ENCODE measurements around the gene GIPC1. TPM values are rescaled to one million over a fixed set of nuclear protein-coding genes. Genes with fewer than 3 reads are reported as not detected.

GIPC1 gene
- polyA plus RNA-seq, 2 of the 4 experiments (the other 2 are of a cell fraction), result 52.9 to 86.4 TPM

GRCh38 chr19:14476673-14477401 is 19.1 kb downstream of the GIPC1 start:
- DNase-seq (ENCODE audit: low read depth in 1 of 2, low spot score in 1 of 2) (peak; percentile 65 to 73), ATAC-seq (peak; percentile 47 to 58; a peak in 5 of 6 replicates), FAIRE-seq (no peak)
- Histone ChIP-seq H3K27ac (peak overlapping the region; percentile 40 to 84; a peak in 4 of 6 replicates), H3K9me3 (no peaks in the 10 kb centered on the region), H3K4me1 (peaks cover 34% of the 10 kb centered on the region), H3K4me2 (peak overlapping the region; percentile 61), H3K4me3 (no peak overlapping the region)
- ChIA-PET POLR2A (interaction anchor here (0.8 kb wide), 1 partner anchor 66 kb away, joined by 3 read pairs; no protein-coding TSS in a partner anchor), CTCF (interaction anchor here (1.2 to 1.6 kb wide), 2 partner anchors 10 to 62 kb away, joined by 4 read pairs; no protein-coding TSS in a partner anchor)
- 55% methylated on average over 21 of the region's 26 CpGs for WGBS (ENCODE audit: missing lambda C conversion rate)
- TF ChIP-seq CEBPB (IDR thresholded peaks at IDR 0.05) (peak in 1 of 2 experiments; percentile 40; a peak in 1 of 4 replicates), CBX8 (IDR thresholded peaks at IDR 0.05) (no peak), REST (IDR thresholded peaks at IDR 0.05) (no peak), JUN (IDR thresholded peaks at IDR 0.05) (no peak), PBX3 (IDR thresholded peaks at IDR 0.05) (no peak), KDM1A (IDR thresholded peaks at IDR 0.05; ENCODE audit: low read depth) (no peak)

- ATAC-seq, result no peak
- H3K9me3 ChIP-seq, result no peaks in the 10 kb centered on the region
- ChIA-PET CTCF (interaction anchor here (1.2 kb wide), 2 partner anchors 10 to 11 kb away, joined by 3 to 4 read pairs; no protein-coding TSS in a partner anchor), POLR2A (interaction anchor here (0.8 kb wide), 1 partner anchor 66 kb away, joined by 3 read pairs; no protein-coding TSS in a partner anchor)
- FAIRE-seq, result no peak
- no peak for DNase-seq (ENCODE audit: low read depth in 1 of 2, low spot score in 1 of 2)
- no peak overlapping the region for H3K4me3 ChIP-seq
- TF ChIP-seq NFE2L2 (conservative IDR thresholded peaks at IDR 0.05; ENCODE audit: low read length) (no peak), ZC3H11A (IDR thresholded peaks at IDR 0.05) (no peak), HOXA7 (CRISPR knock-in tag; IDR thresholded peaks at IDR 0.05) (no peak), USF2 (IDR thresholded peaks at IDR 0.05) (no peak)
- 74% methylated on average over 3 of the region's 7 CpGs for WGBS (ENCODE audit: missing lambda C conversion rate)
- H3K4me2 ChIP-seq, result peak overlapping the region; percentile 61
- peak overlapping the region; percentile 38 to 84; a peak in 3 of 6 replicates for H3K27ac ChIP-seq
- H3K4me1 ChIP-seq, result peaks cover 35% of the 10 kb centered on the region
Measured at GRCh38 chr19:14476327-14476672, 19.6 kb downstream of the GIPC1 start.

- peaks cover 35% of the 10 kb centered on the region for H3K4me1 ChIP-seq
- ChIA-PET CTCF (interaction anchor here (0.7 to 1.2 kb wide), 2 partner anchors 9 to 30 kb away, joined by 3 read pairs; no protein-coding TSS in a partner anchor), POLR2A (no interaction called here)
- WGBS (ENCODE audit: missing lambda C conversion rate), result 37% methylated on average over 7 of the region's 33 CpGs
- FAIRE-seq (no peak), DNase-seq (ENCODE audit: low read depth in 1 of 2, low spot score in 1 of 2) (peak in 1 of 2 experiments; percentile 41), ATAC-seq (peak; percentile 22 to 50; a peak in 4 of 6 replicates)
- TF ChIP-seq ZFP36 (IDR thresholded peaks at IDR 0.05; ENCODE audit: borderline replicate concordance, partially characterized antibody) (no peak), HOXA7 (CRISPR knock-in tag; IDR thresholded peaks at IDR 0.05) (no peak), CHD2 (IDR thresholded peaks at IDR 0.05; ENCODE audit: low read length, partially characterized antibody) (no peak), MAX (IDR thresholded peaks at IDR 0.05) (no peak), USF2 (IDR thresholded peaks at IDR 0.05) (no peak), KDM1A (IDR thresholded peaks at IDR 0.05; ENCODE audit: low read depth) (no peak), SMC3 (IDR thresholded peaks at IDR 0.05) (no peak), BCL3 (IDR thresholded peaks at IDR 0.05) (no peak), HOXB13 (CRISPR knock-in tag; IDR thresholded peaks at IDR 0.05; ENCODE audit: low read depth) (no peak), HOXB5 (CRISPR knock-in tag; IDR thresholded peaks at IDR 0.05) (no peak), POLR2A (IDR thresholded peaks at IDR 0.05; ENCODE audit: low read length) (no peak), CEBPB (IDR thresholded peaks at IDR 0.05) (no peak), PBX3 (IDR thresholded peaks at IDR 0.05) (no peak), EHMT2 (IDR thresholded peaks at IDR 0.05; ENCODE audit: low read depth) (no peak), TFCP2L1 (CRISPR knock-in tag; IDR thresholded peaks at IDR 0.05) (no peak)
- H3K4me3 ChIP-seq, result no peak within 1 kb of the TSS
- peak within 1 kb of the TSS; percentile 52 to 84; a peak in 3 of 6 replicates for H3K27ac ChIP-seq
- H3K9me3 ChIP-seq, result no peaks in the 10 kb centered on the region
- peak within 1 kb of the TSS; percentile 61 for H3K4me2 ChIP-seq
Measured at GRCh38 chr19:14475251-14476073, 20.5 kb downstream of the GIPC1 start, which contains the start of gene PTGER1. Gene PTGER1, minus strand, starts transcription at chr19:14475354. Its CDS starts 1,034 bp downstream, at chr19:14474320.

All from A549 (cell line).